Fibroblast of skin of left biceps (primary cell): ENCODE measurements around the gene BRF1.
A peak's percentile ranks its signal among the peaks of the same experiment; 100 is the strongest.
"Not testable (repeated sequence)": the region's sequence is repeated elsewhere in the genome, so short reads cannot be mapped to it uniquely, and the experiment has no call there.

ENCODE experiments used
- DNase-seq, 2 experiments: peaks; one replicate each; pipeline ENCODE4 v3.0.0-alpha.2; 2013; ENCODE audit warnings: low read depth in 2 of 2

BRF1 gene

GRCh38 chr14:105290621-105291346 is 10.0 kb downstream of the BRF1 start:
- no peak for DNase-seq

- not testable (repeated sequence) for DNase-seq
These were observed 11.9 kb downstream of the BRF1 start for GRCh38 chr14:105288936-105289335.

GRCh38 chr14:105287249-105288102 is 13.3 kb downstream of the BRF1 start:
- DNase-seq = no peak

GRCh38 chr14:105286759-105287144 is 14.0 kb downstream of the BRF1 start:
- DNase-seq = no peak

GRCh38 chr14:105285174-105285573 is 15.6 kb downstream of the BRF1 start:
- no peak for DNase-seq

- DNase-seq = no peak
These were observed 16.9 kb downstream of the BRF1 start for GRCh38 chr14:105283899-105284298.

- no peak for DNase-seq
These were observed 17.8 kb downstream of the BRF1 start for GRCh38 chr14:105283028-105283427.

GRCh38 chr14:105282098-105282725 is 18.6 kb downstream of the BRF1 start:
- no peak for DNase-seq

GRCh38 chr14:105281371-105282097 is 19.3 kb downstream of the BRF1 start:
- peak; percentile 17 for DNase-seq

- DNase-seq = no peak
These were observed 20.3 kb downstream of the BRF1 start for GRCh38 chr14:105280525-105280924.

GRCh38 chr14:105279642-105280361 is 21.0 kb downstream of the BRF1 start:
- DNase-seq = no peak

GRCh38 chr14:105277448-105277847 is 23.4 kb downstream of the BRF1 start:
- DNase-seq = not testable (repeated sequence)

GRCh38 chr14:105275267-105275946 is 25.4 kb downstream of the BRF1 start:
- peak; percentile 14 to 37 for DNase-seq

GRCh38 chr14:105274637-105275036 is 26.2 kb downstream of the BRF1 start:
- DNase-seq = no peak

GRCh38 chr14:105273062-105273461 is 27.7 kb downstream of the BRF1 start:
- DNase-seq = no peak

- DNase-seq = no peak
These were observed 28.2 kb downstream of the BRF1 start for GRCh38 chr14:105272623-105273022.

GRCh38 chr14:105271224-105271890 is 29.4 kb downstream of the BRF1 start:
- no peak for DNase-seq

- no peak for DNase-seq
These were observed 31.4 kb downstream of the BRF1 start for GRCh38 chr14:105269405-105269804.

- no peak for DNase-seq
These were observed 32.0 kb downstream of the BRF1 start for GRCh38 chr14:105268736-105269354.
